ENCODE results near the gene NISCH. TPM values are rescaled to one million over a fixed set of nuclear protein-coding genes. Genes with fewer than 3 reads are reported as not detected.

Gene NISCH
- total and polyA plus RNA-seq, 3 donors from 2014 or later = 166 to 327 (median 315) TPM

DNA sequence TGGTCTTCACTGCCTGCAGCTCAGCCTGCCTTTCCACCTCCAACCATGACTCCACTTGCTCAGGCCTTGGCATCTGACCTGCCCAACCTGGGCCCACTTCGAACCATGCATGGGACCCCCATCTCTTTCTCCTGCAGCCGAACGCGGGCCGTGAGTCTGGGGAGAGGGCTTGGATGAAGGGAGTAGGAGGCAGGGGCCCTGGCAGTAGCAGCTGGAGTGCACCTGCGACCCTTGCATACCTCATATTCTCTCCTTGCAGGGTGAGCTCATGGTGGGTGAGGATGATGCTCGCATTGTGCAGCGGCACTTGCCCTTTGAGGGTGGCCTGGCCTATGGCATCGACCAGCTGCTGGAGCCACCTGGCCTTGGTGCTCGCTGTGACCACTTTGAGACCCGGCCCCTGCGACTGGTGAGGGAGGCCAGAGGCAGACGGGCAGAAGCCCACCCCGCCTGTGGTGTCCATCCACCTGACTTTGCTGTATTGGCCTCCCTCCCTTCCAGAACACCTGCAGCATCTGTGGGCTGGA is 64.8 kb downstream of the NISCH start:
- H3K4me3 ChIP-seq = no peak overlapping the region
- H3K36me3 ChIP-seq (ENCODE audit: low read depth, missing control alignments) = no peaks in the 10 kb centered on the region
- H3K27me3 ChIP-seq = no peaks in the 10 kb centered on the region
- H3K27ac ChIP-seq = no peak overlapping the region
- no peaks in the 10 kb centered on the region for H3K4me1 ChIP-seq
- intact Hi-C loops (cut with DNase I; ENCODE audit: low total_unique reads) = no loop called here
- DNase-seq = no peak
- TF ChIP-seq CTCF (IDR thresholded peaks at IDR 0.05) = no peak
- no peak for TF ChIP-seq POLR2A (IDR thresholded peaks at IDR 0.05)
- no peaks in the 10 kb centered on the region for H3K9me3 ChIP-seq
- 89 to 99% methylated on average over 9 to 14 of the region's 14 CpGs for WGBS, 2 donors

GRCh38 chr3:52520716-52521487 is 65.5 kb downstream of the NISCH start:
- Histone ChIP-seq H3K36me3 (ENCODE audit: low read depth, missing control alignments) (no peaks in the 10 kb centered on the region), H3K9me3 (no peaks in the 10 kb centered on the region)
- intact Hi-C loops (cut with DNase I; ENCODE audit: low total_unique reads) = no loop called here

DNA sequence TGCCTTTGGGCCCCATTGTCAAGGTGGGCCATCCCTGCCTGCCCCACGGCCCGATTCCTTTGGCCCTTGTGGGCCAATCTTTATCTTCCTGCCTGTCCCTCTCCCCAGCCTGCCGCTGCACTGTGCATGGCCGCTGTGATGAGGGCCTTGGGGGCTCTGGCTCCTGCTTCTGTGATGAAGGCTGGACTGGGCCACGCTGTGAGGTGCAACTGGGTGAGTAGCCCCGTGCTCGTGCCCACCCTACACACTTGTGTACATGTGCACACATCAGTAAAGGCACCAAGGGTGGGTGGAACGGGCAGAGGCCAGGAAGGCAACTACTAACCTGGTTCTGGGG is 66.1 kb downstream of the NISCH start:
- Histone ChIP-seq H3K36me3 (ENCODE audit: low read depth, missing control alignments) (no peaks in the 10 kb centered on the region), H3K9me3 (no peaks in the 10 kb centered on the region), H3K27me3 (no peaks in the 10 kb centered on the region), H3K27ac (no peak overlapping the region), H3K4me3 (no peak overlapping the region), H3K4me1 (peaks cover 7% of the 10 kb centered on the region)
- DNase-seq = no peak
- intact Hi-C loops (cut with DNase I; ENCODE audit: low total_unique reads) = no loop called here
- TF ChIP-seq POLR2A (IDR thresholded peaks at IDR 0.05) (no peak), CTCF (IDR thresholded peaks at IDR 0.05) (no peak)
- 96% methylated on average over 8 of the region's 8 CpGs for WGBS, 2 donors

More at GRCh38 chr3:52520716-52521487, 65.5 kb downstream of the NISCH start:
- no peak overlapping the region for H3K27ac ChIP-seq
- H3K4me1 ChIP-seq = peaks cover 4% of the 10 kb centered on the region
- no peak for TF ChIP-seq POLR2A (IDR thresholded peaks at IDR 0.05)
- no peak for TF ChIP-seq CTCF (IDR thresholded peaks at IDR 0.05)
- DNase-seq = no peak
- 86 to 89% methylated on average over 14 to 19 of the region's 20 CpGs for WGBS, 2 donors
- H3K27me3 ChIP-seq = no peaks in the 10 kb centered on the region
- no peak overlapping the region for H3K4me3 ChIP-seq

- Histone ChIP-seq H3K36me3 (ENCODE audit: low read depth, missing control alignments) (no peaks in the 10 kb centered on the region), H3K4me1 (peaks cover 8% of the 10 kb centered on the region), H3K9me3 (no peaks in the 10 kb centered on the region), H3K27me3 (no peaks in the 10 kb centered on the region), H3K4me3 (no peak overlapping the region), H3K27ac (no peak overlapping the region)
- 91 to 92% methylated on average over 24 to 28 of the region's 33 CpGs for WGBS, 2 donors
- no peak for DNase-seq
- TF ChIP-seq POLR2A (IDR thresholded peaks at IDR 0.05) (no peak), CTCF (IDR thresholded peaks at IDR 0.05) (no peak)
- intact Hi-C loops (cut with DNase I; ENCODE audit: low total_unique reads) = no loop called here
Measured at GRCh38 chr3:52521881-52522650, 66.7 kb downstream of the NISCH start.

All from testis (tissue), 3 donors.